HepG2 (cell line): ENCODE results near the gene THOC2. TPM values are rescaled to one million over a fixed set of nuclear protein-coding genes. Genes with fewer than 3 reads are reported as not detected.

Experiments
- ATAC-seq: fragments of 200-7000 bp; cut with Tn5 transposase; 3 replicates; pipeline ENCODE4 v1.9.1; 2020; ENCODE audit warnings: mild to moderate bottlenecking, moderate library complexity
- BruUV-seq: library from RNA; stranded (reverse); fragments of 400-500 nt; replicated peaks from 2 replicates; lab custom pipeline; 2021; lab: Mats Ljungman, UMichigan
- CTCF ChIA-PET: fragments of 300-600 bp; formaldehyde crosslinking; extraction: SDS; loops from one replicate; lab custom pipeline; 2021; ENCODE audit warnings: low total read pairs, inconsistent platforms, low intra/inter-chr PET ratio; lab: Yijun Ruan, JAX
- POLR2A ChIA-PET: fragments of 350-600 bp; sonication (Branson Sonifier 250); formaldehyde crosslinking; loops from one replicate; lab custom pipeline; 2020; ENCODE audit warnings: antibody characterized with exemption, inconsistent platforms; lab: Yijun Ruan, JAX
- DNase-seq: peaks from one replicate; pipeline ENCODE4 v3.0.0-alpha.2; 2015; ENCODE audit warnings: low spot score
- FAIRE-seq: peaks from 3 replicates; lab custom pipeline; 2011; peaks lifted over from hg19 to GRCh38; lab: Jason Lieb, UNC
- H2AFZ ChIP-seq: one replicate; pipeline ENCODE4 v1.6.1; 2011; ENCODE audit warnings: low read length, inconsistent platforms
- H3K27ac ChIP-seq: fragments of 300-600 bp; 3 replicates; pipeline ENCODE4 v1.8.0; 2011; ENCODE audit warnings: mixed run types, mild to moderate bottlenecking, mixed read lengths, low read length, inconsistent platforms; ENCODE audit not compliant: insufficient read depth; ENCODE audit errors: extremely low read length
- H3K27me3 ChIP-seq, 2 experiments: fragments of 200-600 bp in 1 of 2; 2 replicates in 1 of 2; 3 replicates in 1 of 2; pipeline versions ENCODE4 v1.6.0 to v1.8.0; 2011; ENCODE audit warnings: low read length in 2 of 2, mild to moderate bottlenecking in 2 of 2, moderate library complexity in 2 of 2, inconsistent platforms in 1 of 2; ENCODE audit not compliant: insufficient read depth in 2 of 2, control insufficient read depth in 1 of 2
- H3K36me3 ChIP-seq, 2 experiments: fragments of 200-600 bp in 1 of 2; replicated peaks in 1 of 2; 2 replicates in 1 of 2; 3 replicates in 1 of 2; pipeline versions ENCODE4 v1.5.1 to v1.8.0; 2011; ENCODE audit warnings: low read length in 2 of 2, inconsistent platforms in 1 of 2; ENCODE audit not compliant: insufficient read depth in 2 of 2, control insufficient read depth in 1 of 2
- H3K4me1 ChIP-seq: 2 replicates; pipeline ENCODE4 v1.5.1; 2012; ENCODE audit warnings: low read length, inconsistent platforms; ENCODE audit not compliant: insufficient read depth
- H3K4me2 ChIP-seq: 2 replicates; pipeline ENCODE4 v1.6.0; 2011; ENCODE audit warnings: low read depth, low read length, inconsistent platforms
- H3K4me3 ChIP-seq, 3 experiments: fragments of 200-600 bp in 1 of 3; sonication (generic), shearing (Covaris generic) in 1 of 3; replicated peaks in 1 of 3; 2 replicates each; pipeline ENCODE4 v1.5.1; 2011 to 2016; ENCODE audit warnings: low read length in 3 of 3, inconsistent platforms in 2 of 3, low read depth in 2 of 3, mild to moderate bottlenecking in 2 of 3, control low read depth in 1 of 3, mixed read lengths in 1 of 3; ENCODE audit not compliant: insufficient read depth in 1 of 3
- H3K79me2 ChIP-seq: one replicate; pipeline ENCODE4 v1.6.1; 2011; ENCODE audit warnings: low read length, inconsistent platforms; ENCODE audit not compliant: insufficient read depth
- H3K9ac ChIP-seq: 2 replicates; pipeline ENCODE4 v1.6.0; 2011; ENCODE audit warnings: mild to moderate bottlenecking, low read depth, low read length, inconsistent platforms; ENCODE audit not compliant: insufficient read depth
- H3K9me3 ChIP-seq: 2 replicates; pipeline ENCODE4 v1.5.1; 2012; ENCODE audit warnings: mild to moderate bottlenecking, low read length
- H4K20me1 ChIP-seq: 2 replicates; pipeline ENCODE4 v1.6.0; 2011; ENCODE audit warnings: inconsistent platforms, mild to moderate bottlenecking, low read length, moderate library complexity; ENCODE audit not compliant: insufficient read depth
- GFI1 ChIP-seq: sonication (generic); formaldehyde crosslinking; IDR thresholded peaks from 2 replicates; pipeline ENCODE4 v1.5.0; 2020; ENCODE audit warnings: missing genetic modification reagents, mild to moderate bottlenecking, borderline replicate concordance
- HNF4A ChIP-seq: sonication (generic); formaldehyde crosslinking; IDR thresholded peaks from 2 replicates; pipeline ENCODE4 v1.4.0; 2020; ENCODE audit warnings: missing genetic modification reagents
- NAIF1 ChIP-seq: sonication (generic); formaldehyde crosslinking; IDR thresholded peaks from 2 replicates; pipeline ENCODE4 v1.5.0; 2020; ENCODE audit warnings: mild to moderate bottlenecking, missing genetic modification reagents, borderline replicate concordance
- SKIL ChIP-seq: sonication (generic); formaldehyde crosslinking; IDR thresholded peaks from 2 replicates; pipeline ENCODE4 v1.8.0; 2022; ENCODE audit warnings: missing genetic modification reagents, mild to moderate bottlenecking, moderate library complexity, borderline replicate concordance
- WGBS: methylation state at CpG from one replicate; pipeline ENCODE4 v1.1.6; 2017; ENCODE audit warnings: low lambda C conversion rate; 5-methylcytosine and 5-hydroxymethylcytosine counted together
- in situ Hi-C: cut with HindIII; loops from 2 replicates; pipeline ENCODE4 v1.10.0; 2017; ENCODE audit warnings: low pct_unique_long_range_greater_than_20kb; ENCODE audit not compliant: extremely low pct_ligation_motif_present
- intact Hi-C: fragments of 100-400 bp; cut with micrococcal nuclease; formaldehyde crosslinking; loops from one replicate; pipeline ENCODE4 v1.10.0; 2022; ENCODE audit not compliant: unreplicated experiment
- polyA plus RNA-seq, 8 experiments: library from polyadenylated mRNA; depleted of rRNA in 3 of 8; stranded (reverse) in 7 of 8; unstranded in 1 of 8; fragments of >200 nt; fragmentation: Illumina TruSeq in 4 of 8; extraction: Trizol in 4 of 8; gene quantifications; 2 replicates each; pipeline versions ENCODE4 v1.2.1 to v1.2.3, GENCODE V29; 2011 to 2016; ENCODE audit warnings: low read depth in 4 of 8, missing spikeins in 1 of 8, mixed read lengths in 1 of 8; ENCODE audit not compliant: insufficient read depth in 1 of 8
- total RNA-seq, 5 experiments: library from RNA; depleted of rRNA; stranded (reverse); fragments of >200 nt; fragmentation: Illumina TruSeq; extraction: Trizol; gene quantifications; 2 replicates each; pipeline ENCODE4 v1.2.3, GENCODE V29; 2016; ENCODE audit warnings: low read depth in 1 of 5
- TF ChIP-seq, protein P1 (sequence below): sonication (generic); formaldehyde crosslinking; IDR thresholded peaks from 2 replicates; pipeline ENCODE4 v1.8.0; 2022; ENCODE audit warnings: mild to moderate bottlenecking, missing genetic modification reagents, borderline replicate concordance

Gene THOC2
- total and polyA plus RNA-seq, 2 of the 13 experiments (the other 11 are each of a cell fraction or from before 2014, with no cell fraction given), result 87.1 to 101 TPM

DNA sequence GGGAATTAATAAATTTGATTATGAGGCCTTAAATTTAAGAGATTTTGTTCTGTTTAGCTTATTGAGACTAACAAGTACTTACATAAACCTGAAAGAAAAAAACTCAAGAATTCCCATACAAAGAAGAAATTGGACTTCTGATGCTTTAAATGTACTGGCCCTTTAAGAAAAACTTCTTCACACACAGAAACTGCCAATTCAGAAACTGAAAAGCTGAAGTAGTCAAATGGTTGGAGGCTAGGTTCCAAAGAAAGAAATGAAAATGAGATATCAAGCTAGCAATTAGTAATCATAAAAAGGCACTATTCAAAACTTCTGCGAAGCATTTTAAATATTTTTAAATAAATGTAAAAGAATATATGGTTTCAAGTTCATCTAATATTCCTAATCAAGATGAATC, 151.3 kb downstream of the THOC2 start:
- whole genome bisulfite sequencing, result 92% methylated on average over 1 of the region's 1 CpG
- no peak overlapping the region for H3K4me2 ChIP-seq
- no peak overlapping the region for H3K9ac ChIP-seq
- intact Hi-C loops (no loop called here), in situ Hi-C loops (no loop called here)
- no peaks in the 10 kb centered on the region for H3K27me3 ChIP-seq
- ChIA-PET POLR2A (no interaction called here), CTCF (no interaction called here)
- TF ChIP-seq, protein P1, sequence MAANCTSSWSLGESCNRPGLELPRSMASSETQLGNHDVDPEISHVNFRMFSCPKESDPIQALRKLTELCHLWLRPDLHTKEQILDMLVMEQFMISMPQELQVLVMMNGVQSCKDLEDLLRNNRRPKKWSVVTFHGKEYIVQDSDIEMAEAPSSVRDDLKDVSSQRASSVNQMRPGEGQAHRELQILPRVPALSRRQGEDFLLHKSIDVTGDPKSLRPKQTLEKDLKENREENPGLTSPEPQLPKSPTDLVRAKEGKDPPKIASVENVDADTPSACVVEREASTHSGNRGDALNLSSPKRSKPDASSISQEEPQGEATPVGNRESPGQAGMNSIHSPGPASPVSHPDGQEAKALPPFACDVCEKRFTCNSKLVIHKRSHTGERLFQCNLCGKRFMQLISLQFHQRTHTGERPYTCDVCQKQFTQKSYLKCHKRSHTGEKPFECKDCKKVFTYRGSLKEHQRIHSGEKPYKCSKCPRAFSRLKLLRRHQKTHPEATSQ (CRISPR knock-in tag), result no peak
- no peak for TF ChIP-seq NAIF1 (CRISPR knock-in tag)
- no peak for TF ChIP-seq SKIL (CRISPR knock-in tag)
- no peak for TF ChIP-seq HNF4A
- TF ChIP-seq GFI1 (CRISPR knock-in tag), result no peak
- H3K36me3 ChIP-seq, result no peaks in the 10 kb centered on the region
- DNase-seq, result no peak
- no TSS peak for BruUV-seq
- no peak for ATAC-seq
- no peaks in the 10 kb centered on the region for H3K9me3 ChIP-seq
- H2AFZ ChIP-seq, result no peak overlapping the region
- no peak overlapping the region for H3K27ac ChIP-seq
- H3K4me3 ChIP-seq, result no peak overlapping the region
- no peaks in the 10 kb centered on the region for H4K20me1 ChIP-seq
- H3K79me2 ChIP-seq, result no peaks in the 10 kb centered on the region
- FAIRE-seq, result no peak
- H3K4me1 ChIP-seq, result no peaks in the 10 kb centered on the region
